H1 (cell line): Measurements from ENCODE around the gene INPP4A. TPM values are rescaled to one million over a fixed set of nuclear protein-coding genes. Genes with fewer than 3 reads are reported as not detected.

Experiments used
- EZH2 ChIP-seq: fragments of 200-600 bp; sonication (generic); IDR thresholded peaks from 2 replicates; pipeline ENCODE4 v1.7.1; 2012; ENCODE audit warnings: low read depth, mild to moderate bottlenecking, moderate library complexity, low read length, inconsistent platforms; ENCODE audit not compliant: severe bottlenecking
- polyA plus RNA-seq, 7 experiments: library from polyadenylated mRNA; depleted of rRNA in 3 of 7; stranded (reverse) in 5 of 7; unstranded in 2 of 7; fragments of >200 nt in 5 of 7; fragments of 200-250 nt in 2 of 7; gene quantifications; 1 replicate in 5 of 7; 2 replicates in 1 of 7; 4 replicates in 1 of 7; pipeline versions ENCODE4 v1.2.1 to v1.2.3, GENCODE V29; 2011 to 2013; ENCODE audit warnings: missing spikeins in 2 of 7, mixed read lengths in 2 of 7
- total RNA-seq: library from RNA; stranded (reverse); fragmentation: NEBNext Ultra II Directional; extraction: Animal tissue kit (Norgen Biotek cat#: 25700); gene quantifications from 2 replicates; pipeline ENCODE4 v1.2.1, GENCODE V29; 2021

Gene INPP4A
- total and polyA plus RNA-seq, 2 of the 8 experiments (the other 6 are each of a cell fraction or from before 2014, with no cell fraction given): 25.6 to 34.3 TPM

DNA sequence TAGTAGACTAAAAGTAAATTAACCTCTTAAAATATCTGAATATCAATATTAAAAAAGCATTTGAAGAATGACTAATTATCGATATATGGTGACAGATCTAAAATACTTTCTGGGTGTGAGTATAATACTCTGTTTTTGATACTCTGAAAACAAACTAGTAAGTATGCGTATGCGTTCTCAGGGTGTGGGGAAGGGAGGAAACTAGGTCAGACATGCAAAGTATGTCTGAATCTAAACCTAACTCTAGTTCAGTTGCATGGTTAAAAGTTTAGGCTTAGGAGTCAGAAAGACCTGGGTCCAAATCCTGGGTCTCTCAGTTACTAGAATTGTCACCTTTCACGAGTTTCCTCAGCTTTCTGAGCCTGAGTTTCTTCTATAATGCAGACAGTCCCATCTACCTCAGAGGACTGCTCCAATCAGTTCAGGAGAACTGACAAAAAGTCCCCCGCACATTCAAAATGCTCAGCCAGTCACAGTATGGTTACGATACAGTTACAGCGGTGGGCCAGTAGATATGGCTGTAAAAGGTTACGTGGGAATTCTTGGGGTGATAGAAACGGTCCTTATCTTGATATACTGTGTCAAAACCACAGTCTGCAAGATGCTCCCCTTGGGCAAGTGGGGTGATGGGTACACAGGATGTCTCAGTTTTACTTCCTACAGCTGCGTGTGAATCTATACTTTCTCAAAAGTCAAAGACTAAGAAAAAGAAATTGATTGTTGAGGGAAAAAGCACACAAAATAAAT, 192.9 kb downstream of the INPP4A start (continued):
- TF ChIP-seq EZH2: no peak
